Neural crest cell (in vitro differentiated cells): ENCODE results near the gene DNAI7. TPM values are rescaled to one million over a fixed set of nuclear protein-coding genes. Genes with fewer than 3 reads are reported as not detected.
A peak's percentile ranks its signal among the peaks of the same experiment; 100 is the strongest.

Experiments
- DNase-seq: peaks from one replicate; pipeline ENCODE4 v3.0.0; 2021; ENCODE audit warnings: low read depth, mixed read lengths, low spot score
- H3K27ac Mint-ChIP-seq: one replicate; pipeline ENCODE4 v1.8.0; 2021; ENCODE audit warnings: mild to moderate bottlenecking, mixed read lengths; ENCODE audit not compliant: unreplicated experiment
- H3K27me3 Mint-ChIP-seq: 2 replicates; pipeline ENCODE4 v1.8.0; 2021; ENCODE audit warnings: low read depth, mild to moderate bottlenecking, mixed read lengths
- H3K36me3 Mint-ChIP-seq: 2 replicates; pipeline ENCODE4 v1.8.0; 2021; ENCODE audit warnings: low read depth, mild to moderate bottlenecking, mixed read lengths
- H3K4me1 Mint-ChIP-seq: 2 replicates; pipeline ENCODE4 v1.8.0; 2021; ENCODE audit warnings: mixed read lengths
- H3K4me3 Mint-ChIP-seq: one replicate; pipeline ENCODE4 v1.8.0; 2021; ENCODE audit warnings: mild to moderate bottlenecking, mixed read lengths
- H3K9me3 Mint-ChIP-seq: 2 replicates; pipeline ENCODE4 v1.8.0; 2021; ENCODE audit warnings: mixed read lengths
- CTCF ChIP-seq: fragments of 200-600 bp; sonication (generic); conservative IDR thresholded peaks from 2 replicates; pipeline ENCODE4 v1.5.0; 2021; ENCODE audit warnings: antibody characterized with exemption, mild to moderate bottlenecking
- total RNA-seq: library from RNA; stranded (reverse); gene quantifications from 2 replicates; pipeline ENCODE4 v1.2.1, GENCODE V29; 2021

The DNAI7 gene
- total RNA-seq, 1 donor from 2014 or later, result 0.37 TPM

GRCh38 chr12:25126101-25126500, 68.9 kb downstream of the DNAI7 start:
- H3K27ac Mint-ChIP-seq, result no peak overlapping the region

GRCh38 chr12:25124493-25124892, 70.5 kb downstream of the DNAI7 start:
- Mint-ChIP-seq H3K27me3 (no peaks in the 10 kb centered on the region), H3K4me3 (no peak overlapping the region), H3K4me1 (no peaks in the 10 kb centered on the region), H3K36me3 (no peaks in the 10 kb centered on the region), H3K9me3 (no peaks in the 10 kb centered on the region), H3K27ac (no peak overlapping the region)
- no peak for TF ChIP-seq CTCF
- DNase-seq, result no peak

More at GRCh38 chr12:25126101-25126500, 68.9 kb downstream of the DNAI7 start:
- no peak overlapping the region for H3K4me3 Mint-ChIP-seq
- no peaks in the 10 kb centered on the region for H3K36me3 Mint-ChIP-seq
- H3K4me1 Mint-ChIP-seq, result no peaks in the 10 kb centered on the region
- no peaks in the 10 kb centered on the region for H3K9me3 Mint-ChIP-seq
- TF ChIP-seq CTCF, result no peak
- no peaks in the 10 kb centered on the region for H3K27me3 Mint-ChIP-seq
- no peak for DNase-seq

GRCh38 chr12:25123126-25123525, 71.8 kb downstream of the DNAI7 start:
- Mint-ChIP-seq H3K4me1 (no peaks in the 10 kb centered on the region), H3K27me3 (no peaks in the 10 kb centered on the region), H3K4me3 (no peak overlapping the region), H3K9me3 (no peaks in the 10 kb centered on the region), H3K36me3 (no peaks in the 10 kb centered on the region), H3K27ac (no peak overlapping the region)
- no peak for TF ChIP-seq CTCF
- DNase-seq, result no peak

DNA sequence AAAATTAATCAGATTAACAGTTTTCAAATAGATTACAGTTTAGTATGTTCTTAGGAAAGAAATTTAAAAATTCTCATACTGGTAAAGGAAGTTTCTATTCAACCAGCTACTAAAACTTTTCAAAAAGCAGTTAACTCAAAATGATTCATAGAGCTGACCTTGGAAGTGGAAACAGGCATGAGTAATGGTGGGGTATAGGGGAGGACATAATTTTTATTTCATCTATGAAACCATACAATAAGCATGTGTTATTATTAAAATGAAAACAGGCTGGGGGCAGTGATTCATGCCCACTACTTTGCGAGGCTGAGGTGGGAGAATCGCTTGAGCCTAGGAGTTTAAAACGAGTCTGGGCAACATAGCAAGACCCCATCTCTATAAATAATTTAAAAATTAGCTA, 73.0 kb downstream of the DNAI7 start:
- no peak for TF ChIP-seq CTCF
- H3K9me3 Mint-ChIP-seq, result no peaks in the 10 kb centered on the region
- H3K36me3 Mint-ChIP-seq, result no peaks in the 10 kb centered on the region
- H3K27ac Mint-ChIP-seq, result no peak overlapping the region
- no peak overlapping the region for H3K4me3 Mint-ChIP-seq
- H3K4me1 Mint-ChIP-seq, result no peaks in the 10 kb centered on the region
- no peak for DNase-seq
- H3K27me3 Mint-ChIP-seq, result no peaks in the 10 kb centered on the region

GRCh38 chr12:25121110-25121509, 73.8 kb downstream of the DNAI7 start:
- TF ChIP-seq CTCF, result no peak
- Mint-ChIP-seq H3K4me3 (no peak overlapping the region), H3K36me3 (no peaks in the 10 kb centered on the region), H3K27ac (no peak overlapping the region), H3K9me3 (no peaks in the 10 kb centered on the region), H3K27me3 (no peaks in the 10 kb centered on the region), H3K4me1 (no peaks in the 10 kb centered on the region)
- no peak for DNase-seq

DNA sequence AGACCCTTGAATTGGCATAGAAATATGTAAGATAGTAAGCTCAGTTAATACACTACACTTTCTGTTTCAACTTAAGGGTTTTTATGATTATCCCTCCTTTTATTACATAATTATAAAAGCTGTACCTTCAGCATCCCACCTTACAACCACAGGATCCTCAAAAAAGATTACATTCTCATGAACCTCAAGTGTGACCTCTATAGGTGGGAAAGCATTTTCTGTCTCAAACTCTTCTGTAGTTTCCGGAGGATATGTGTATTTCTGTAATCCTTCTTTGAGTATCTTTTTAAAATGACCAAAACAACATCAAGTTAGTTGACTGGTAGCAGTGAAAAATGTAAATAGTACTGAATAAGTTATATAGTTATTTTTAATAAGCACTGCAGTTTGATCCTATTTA, 75.9 kb downstream of the DNAI7 start:
- no peaks in the 10 kb centered on the region for H3K9me3 Mint-ChIP-seq
- no peak overlapping the region for H3K27ac Mint-ChIP-seq
- no peaks in the 10 kb centered on the region for H3K27me3 Mint-ChIP-seq
- TF ChIP-seq CTCF, result peak; percentile 24
- H3K36me3 Mint-ChIP-seq, result no peaks in the 10 kb centered on the region
- H3K4me3 Mint-ChIP-seq, result no peak overlapping the region
- no peaks in the 10 kb centered on the region for H3K4me1 Mint-ChIP-seq
- DNase-seq, result no peak
